Stimulated activated CD4-positive, alpha-beta T cell treated with anti-CD3 and anti-CD28 coated beads, Interleukin-1b, Interleukin-23, amount 100 ng/mL, for 4 hours (primary cell): ENCODE data around the gene TMEM119.
A peak's percentile ranks its signal among the peaks of the same experiment; 100 is the strongest.
"Not testable (repeated sequence)": the region's sequence is repeated elsewhere in the genome, so short reads cannot be mapped to it uniquely, and the experiment has no call there.

ENCODE experiments used
- DNase-seq, 2 donors: peaks; one replicate each; pipeline ENCODE4 v3.0.0-alpha.2; 2020; ENCODE audit warnings: low read depth in 2 of 2

Gene TMEM119

GRCh38 chr12:108567406-108568337 is 30.2 kb downstream of the TMEM119 start:
- no peak for DNase-seq

GRCh38 chr12:108566452-108566851 is 31.4 kb downstream of the TMEM119 start:
- DNase-seq = no peak

GRCh38 chr12:108565976-108566375 is 31.9 kb downstream of the TMEM119 start:
- peak; percentile 40 to 54 for DNase-seq

GRCh38 chr12:108565146-108565545 is 32.7 kb downstream of the TMEM119 start:
- no peak for DNase-seq

GRCh38 chr12:108564724-108565123 is 33.2 kb downstream of the TMEM119 start:
- DNase-seq = no peak

- DNase-seq = no peak
Measured at GRCh38 chr12:108563804-108564151, 34.1 kb downstream of the TMEM119 start.

GRCh38 chr12:108563136-108563803 is 34.6 kb downstream of the TMEM119 start:
- peak; percentile 73 to 76 for DNase-seq

- peak; percentile 99 for DNase-seq
Measured at GRCh38 chr12:108562348-108563135, 35.3 kb downstream of the TMEM119 start, which contains the start of gene ISCU. ISCU (plus strand) TSS chr12:108562596; CDS start chr12:108562623, 27 bp downstream.

- no peak for DNase-seq
Measured at GRCh38 chr12:108561852-108562347, 36.0 kb downstream of the TMEM119 start.

GRCh38 chr12:108560752-108561719 is 36.8 kb downstream of the TMEM119 start, which contains the start of gene SART3:
SART3 (minus strand) TSS chr12:108561173; CDS start chr12:108561154, 19 bp downstream.
- DNase-seq = peak; percentile 70 to 71

GRCh38 chr12:108560321-108560721 is 37.6 kb downstream of the TMEM119 start:
- no peak for DNase-seq

- no peak for DNase-seq
Measured at GRCh38 chr12:108559748-108560147, 38.1 kb downstream of the TMEM119 start.

- no peak for DNase-seq
Measured at GRCh38 chr12:108559007-108559655, 38.8 kb downstream of the TMEM119 start.

GRCh38 chr12:108555383-108555782 is 42.5 kb downstream of the TMEM119 start:
- not testable (repeated sequence) for DNase-seq

- DNase-seq = no peak
Measured at GRCh38 chr12:108553799-108554198, 44.1 kb downstream of the TMEM119 start.

- no peak for DNase-seq
Measured at GRCh38 chr12:108551535-108551934, 46.3 kb downstream of the TMEM119 start.

GRCh38 chr12:108548954-108549521 is 48.8 kb downstream of the TMEM119 start:
- DNase-seq = no peak

- DNase-seq = no peak
Measured at GRCh38 chr12:108547686-108548085, 50.2 kb downstream of the TMEM119 start.

GRCh38 chr12:108543652-108544051 is 54.2 kb downstream of the TMEM119 start:
- no peak for DNase-seq

- DNase-seq = no peak
Measured at GRCh38 chr12:108542320-108542719, 55.6 kb downstream of the TMEM119 start.
